HG02943 (cell line): Measurements from ENCODE around the gene RNF212.

Experiments used
- ATAC-seq: cut with Tn5 transposase; IDR thresholded peaks from one replicate; pipeline ENCODE4 v1.9.1; 2021; ENCODE audit warnings: mild to moderate bottlenecking, low read depth, moderate library complexity; ENCODE audit not compliant: unreplicated experiment

The RNF212 gene

GRCh38 chr4:1039493-1040343, 73.6 kb downstream of the RNF212 start:
- no peak for ATAC-seq

- ATAC-seq = no peak
These were observed 74.3 kb downstream of the RNF212 start for GRCh38 chr4:1038948-1039492.

GRCh38 chr4:1036976-1037810, 76.2 kb downstream of the RNF212 start:
- no peak for ATAC-seq

- ATAC-seq = no peak
These were observed 77.3 kb downstream of the RNF212 start for GRCh38 chr4:1036095-1036494.

GRCh38 chr4:1035510-1035909, 77.9 kb downstream of the RNF212 start:
- no peak for ATAC-seq

GRCh38 chr4:1033840-1034551, 79.4 kb downstream of the RNF212 start:
- no peak for ATAC-seq

GRCh38 chr4:1032861-1033260, 80.5 kb downstream of the RNF212 start:
- ATAC-seq = no peak

- ATAC-seq = no peak
These were observed 81.2 kb downstream of the RNF212 start for GRCh38 chr4:1031956-1032795.

- ATAC-seq = no peak
These were observed 82.0 kb downstream of the RNF212 start for GRCh38 chr4:1031346-1031745.

- ATAC-seq = no peak
These were observed 82.8 kb downstream of the RNF212 start for GRCh38 chr4:1030559-1030958.

GRCh38 chr4:1030031-1030430, 83.3 kb downstream of the RNF212 start:
- no peak for ATAC-seq

GRCh38 chr4:1029529-1029928, 83.8 kb downstream of the RNF212 start:
- ATAC-seq = no peak

GRCh38 chr4:1028574-1029220, 84.7 kb downstream of the RNF212 start:
- no peak for ATAC-seq

- no peak for ATAC-seq
These were observed 85.5 kb downstream of the RNF212 start for GRCh38 chr4:1027915-1028238.

- no peak for ATAC-seq
These were observed 86.0 kb downstream of the RNF212 start for GRCh38 chr4:1027219-1027914.

GRCh38 chr4:1026115-1026514, 87.2 kb downstream of the RNF212 start:
- ATAC-seq = no peak

- ATAC-seq = no peak
These were observed 88.3 kb downstream of the RNF212 start for GRCh38 chr4:1024882-1025545.
